NCI-H1092 (cell line): ENCODE data around the gene PRKAG2.

ENCODE experiments used
- DNase-seq: peaks from one replicate; lab custom pipeline; 2025; lab: John Stamatoyannopoulos, UW

PRKAG2 gene

DNA sequence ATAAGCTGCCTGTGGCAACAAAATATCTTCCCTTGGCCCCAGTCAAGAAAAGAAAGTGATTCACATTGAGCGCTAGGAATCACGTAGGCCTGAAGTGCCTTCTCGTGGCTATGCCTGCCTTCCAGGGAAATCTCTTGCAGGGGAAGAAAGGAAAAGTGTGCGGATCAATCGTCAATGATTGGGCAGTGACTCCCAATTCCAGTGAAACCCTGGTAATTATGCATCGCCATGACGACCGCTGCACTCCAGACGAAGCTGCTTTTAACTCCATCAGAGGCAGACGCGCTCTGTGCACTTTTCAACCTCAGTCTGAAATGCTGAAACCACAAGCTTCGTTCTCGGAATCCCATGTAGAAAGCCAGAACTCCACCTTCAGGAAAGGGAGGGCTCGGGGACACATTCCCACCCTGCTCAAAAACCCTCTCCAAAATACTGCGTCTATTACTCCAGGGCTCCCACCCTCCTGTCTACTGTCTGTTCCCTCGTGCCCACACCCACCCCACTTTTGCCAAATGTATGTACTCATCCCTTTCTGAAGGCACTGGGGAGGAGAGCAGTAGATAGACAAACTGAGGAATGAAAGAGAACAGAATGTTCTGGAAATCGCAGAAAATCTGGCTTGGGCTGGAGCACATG is 24.2 kb upstream of the PRKAG2 start:
- DNase-seq: no peak

DNA sequence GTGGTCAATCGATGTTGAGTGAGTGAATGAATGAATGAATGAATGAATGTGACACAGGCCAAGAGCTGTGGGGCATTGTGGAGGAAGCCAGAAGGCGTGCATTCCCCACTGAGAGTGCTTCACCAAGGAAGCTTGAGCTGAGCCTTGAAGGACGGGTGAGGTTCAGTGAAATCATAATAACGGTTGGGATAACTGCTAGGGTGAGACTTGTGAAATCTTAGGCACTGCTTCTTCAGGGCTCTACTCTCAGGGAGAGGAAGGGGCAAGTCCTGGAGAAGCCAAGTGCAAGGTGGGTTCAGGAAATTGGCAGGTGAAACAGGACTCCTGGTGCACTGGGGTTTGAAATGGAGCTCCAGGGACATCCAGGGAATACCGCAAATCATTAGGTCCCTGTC is 23.7 kb upstream of the PRKAG2 start:
- DNase-seq: no peak

DNA sequence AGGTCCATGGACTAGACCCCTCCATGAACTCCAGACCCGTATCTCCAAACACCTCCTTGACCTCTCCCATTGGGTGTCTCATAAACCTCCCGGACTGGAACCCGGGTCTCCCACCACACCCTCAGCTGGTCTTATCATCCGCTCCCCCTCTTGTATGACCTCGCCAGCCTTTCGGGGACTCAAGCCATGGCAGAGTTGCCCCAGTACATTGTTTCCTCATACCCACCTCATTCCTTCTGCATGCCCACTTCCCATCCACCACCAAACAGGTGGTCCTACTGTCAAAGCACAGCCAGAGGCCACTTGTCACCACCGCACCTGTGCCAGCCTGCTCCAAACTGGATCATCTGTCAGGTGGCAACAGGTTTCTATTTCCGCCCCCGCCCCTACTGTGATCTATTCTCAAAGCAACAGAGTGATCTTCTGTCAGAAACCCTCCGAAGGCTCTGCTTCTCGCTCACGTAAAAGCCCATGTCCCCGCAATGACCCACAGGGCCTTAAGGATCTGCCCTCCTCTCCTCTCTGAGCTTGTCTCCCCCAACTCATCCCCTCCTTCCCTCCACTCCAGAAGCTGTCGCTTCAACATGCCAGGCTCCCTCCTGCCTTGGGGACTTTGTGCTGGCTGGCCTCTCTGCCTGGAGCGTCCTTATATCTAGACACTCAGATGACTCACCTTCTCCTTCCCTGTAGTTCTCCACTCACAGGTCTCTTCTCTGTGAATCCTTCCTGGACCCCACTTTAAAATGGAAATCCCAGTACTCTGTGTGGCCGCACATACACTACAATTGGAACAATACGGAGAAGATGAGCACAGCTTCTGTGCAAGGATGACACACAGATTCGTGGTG is 22.8 kb upstream of the PRKAG2 start:
- no peak for DNase-seq

DNA sequence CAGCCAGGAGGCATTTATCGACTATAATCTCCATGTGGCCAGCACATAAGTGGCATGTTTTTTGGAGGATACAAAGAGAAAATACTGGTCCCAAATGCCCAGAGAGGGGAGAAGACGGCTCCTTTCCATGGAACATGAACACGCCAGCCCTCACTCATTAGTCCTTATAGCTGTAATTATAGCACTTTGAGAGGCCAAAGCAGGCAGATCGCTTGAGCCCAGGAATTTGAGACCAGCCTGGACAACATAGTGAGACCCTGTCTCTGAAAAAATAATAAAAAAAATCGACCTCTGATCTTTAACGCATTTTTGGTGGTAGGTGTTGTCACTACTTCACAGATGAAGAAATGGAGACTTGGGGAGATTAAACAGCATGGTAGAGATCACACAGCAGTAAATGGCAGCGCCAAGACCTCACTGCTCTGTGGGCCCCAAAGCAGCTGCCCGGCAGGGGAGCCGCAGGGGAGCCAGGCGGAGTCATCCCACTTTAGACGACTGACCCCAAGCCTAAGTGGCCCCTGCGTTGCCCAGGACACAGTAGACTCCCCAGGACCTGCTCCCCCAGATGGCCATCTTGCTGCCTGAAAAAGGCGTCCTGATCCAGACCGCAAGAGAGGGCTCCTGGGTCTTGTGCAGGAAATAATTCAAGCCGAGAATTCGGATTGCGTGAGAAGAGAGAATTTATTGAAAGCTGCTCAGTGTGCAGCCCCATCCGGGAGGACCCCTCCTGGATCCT is 21.2 kb upstream of the PRKAG2 start:
- no peak for DNase-seq

DNA sequence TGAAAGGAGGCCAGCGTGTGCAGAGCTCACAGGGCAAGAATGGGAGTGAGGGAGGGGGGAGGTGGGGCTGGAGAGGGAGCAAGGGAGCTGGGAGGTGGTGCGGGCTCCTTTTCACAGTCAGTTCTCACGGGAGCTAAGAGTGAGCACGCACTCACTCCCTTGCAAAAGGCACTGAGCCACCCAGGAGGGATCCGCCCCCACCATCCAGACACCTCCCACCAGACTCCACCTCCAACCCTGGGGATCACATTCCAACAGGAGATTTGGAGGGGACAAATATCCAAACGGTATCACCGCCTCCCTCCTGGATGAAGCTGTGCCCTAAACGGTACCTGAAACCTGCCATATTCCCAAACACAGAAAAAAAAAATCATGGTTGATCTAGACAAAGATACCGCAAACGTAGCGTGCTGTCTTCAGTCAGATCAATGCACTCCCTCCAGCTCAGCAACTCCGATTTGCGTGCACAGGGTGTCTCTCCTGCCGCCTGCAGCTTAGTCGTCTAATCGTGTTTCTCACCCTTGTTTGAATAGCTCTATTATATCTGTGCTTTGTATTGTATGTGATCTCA is 20.3 kb upstream of the PRKAG2 start:
- no peak for DNase-seq

DNA sequence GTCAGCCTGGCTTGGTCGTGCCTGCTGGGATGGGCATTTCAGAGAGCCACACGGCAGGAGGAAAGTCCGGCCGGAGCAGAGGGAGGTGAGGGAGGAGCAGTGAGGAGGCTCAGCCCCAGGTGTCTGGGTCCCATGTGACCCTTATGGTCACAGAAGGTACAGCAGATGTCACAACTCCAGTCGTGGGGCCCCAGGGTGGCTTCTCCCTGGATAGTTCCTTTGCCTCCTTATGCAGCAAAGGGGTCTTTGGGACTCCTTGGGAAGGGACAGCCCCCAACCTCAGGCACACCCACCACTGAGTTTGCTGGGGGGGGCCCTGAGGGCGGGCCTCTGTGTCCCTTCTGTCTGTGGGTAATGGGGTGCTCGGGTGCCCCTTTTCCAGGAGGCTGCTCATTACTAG is 19.6 kb upstream of the PRKAG2 start:
- no peak for DNase-seq

DNA sequence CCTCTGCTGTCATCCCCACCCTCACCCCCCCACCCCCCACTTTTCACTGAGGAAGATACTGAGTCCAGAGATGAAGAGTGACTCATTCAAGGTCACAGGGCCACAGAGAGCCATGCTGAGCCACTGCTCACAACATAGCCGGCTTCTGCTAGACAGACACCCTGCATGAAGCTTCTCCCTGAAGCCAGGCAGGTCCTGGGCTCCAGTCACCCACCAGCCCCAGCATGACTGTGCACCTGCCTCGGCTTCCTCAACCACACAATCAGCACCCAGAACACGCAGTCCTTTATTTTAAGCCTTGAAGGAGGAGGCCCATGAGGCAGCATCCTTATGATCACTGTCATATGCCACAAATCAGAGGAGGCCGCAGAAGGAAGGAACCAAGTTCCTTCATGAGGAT is 19.2 kb upstream of the PRKAG2 start:
- DNase-seq: no peak

DNA sequence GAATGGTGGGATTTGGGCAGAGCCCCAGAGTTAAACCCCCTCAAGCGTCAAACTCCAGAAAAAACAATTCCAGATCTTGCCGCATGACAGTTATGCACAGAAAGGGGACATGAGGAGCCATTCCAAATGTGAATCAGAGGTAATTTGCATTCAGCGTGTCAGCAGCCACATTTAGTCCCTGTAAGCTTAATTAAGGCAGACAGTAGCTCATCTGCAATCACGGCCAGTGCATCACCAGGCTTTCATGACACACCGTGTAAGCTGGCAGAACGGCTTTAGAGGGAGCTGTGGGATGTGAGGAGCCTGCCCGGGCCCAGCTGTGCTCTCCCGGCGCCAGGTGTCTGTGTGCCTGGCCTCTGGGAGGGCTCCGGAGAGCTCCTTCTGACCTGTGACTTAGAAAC is 18.7 kb upstream of the PRKAG2 start:
- no peak for DNase-seq

DNA sequence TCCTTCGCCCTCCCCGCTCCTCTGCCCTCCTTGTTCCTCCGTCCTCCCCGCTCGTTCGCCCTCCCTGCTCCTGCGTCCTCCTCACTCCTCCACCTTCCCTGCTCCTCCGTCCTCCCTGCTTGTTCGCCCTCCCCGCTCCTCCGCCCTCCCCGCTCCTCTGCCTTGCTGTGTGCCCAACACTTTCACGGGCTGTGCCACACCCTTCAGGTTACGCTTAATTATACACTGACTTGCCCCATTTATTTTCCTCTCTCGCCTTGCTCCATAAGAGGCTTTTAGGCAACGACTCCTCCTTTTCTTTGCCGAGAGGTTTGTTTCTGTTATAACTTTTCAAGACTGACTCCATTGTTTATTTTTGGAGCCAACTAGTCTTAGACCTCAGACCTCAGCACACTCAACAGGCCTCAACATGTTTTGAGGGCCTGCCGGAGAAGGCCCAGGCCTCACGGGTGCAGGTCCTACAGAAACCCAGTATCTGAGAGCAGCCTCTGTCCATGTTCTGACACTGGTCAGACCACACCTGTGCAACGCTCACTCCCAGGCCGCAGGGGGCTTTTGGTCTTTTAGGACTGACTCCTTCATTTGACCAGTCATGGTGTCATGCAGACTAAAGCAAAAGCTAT is 18.2 kb upstream of the PRKAG2 start:
- DNase-seq: no peak

DNA sequence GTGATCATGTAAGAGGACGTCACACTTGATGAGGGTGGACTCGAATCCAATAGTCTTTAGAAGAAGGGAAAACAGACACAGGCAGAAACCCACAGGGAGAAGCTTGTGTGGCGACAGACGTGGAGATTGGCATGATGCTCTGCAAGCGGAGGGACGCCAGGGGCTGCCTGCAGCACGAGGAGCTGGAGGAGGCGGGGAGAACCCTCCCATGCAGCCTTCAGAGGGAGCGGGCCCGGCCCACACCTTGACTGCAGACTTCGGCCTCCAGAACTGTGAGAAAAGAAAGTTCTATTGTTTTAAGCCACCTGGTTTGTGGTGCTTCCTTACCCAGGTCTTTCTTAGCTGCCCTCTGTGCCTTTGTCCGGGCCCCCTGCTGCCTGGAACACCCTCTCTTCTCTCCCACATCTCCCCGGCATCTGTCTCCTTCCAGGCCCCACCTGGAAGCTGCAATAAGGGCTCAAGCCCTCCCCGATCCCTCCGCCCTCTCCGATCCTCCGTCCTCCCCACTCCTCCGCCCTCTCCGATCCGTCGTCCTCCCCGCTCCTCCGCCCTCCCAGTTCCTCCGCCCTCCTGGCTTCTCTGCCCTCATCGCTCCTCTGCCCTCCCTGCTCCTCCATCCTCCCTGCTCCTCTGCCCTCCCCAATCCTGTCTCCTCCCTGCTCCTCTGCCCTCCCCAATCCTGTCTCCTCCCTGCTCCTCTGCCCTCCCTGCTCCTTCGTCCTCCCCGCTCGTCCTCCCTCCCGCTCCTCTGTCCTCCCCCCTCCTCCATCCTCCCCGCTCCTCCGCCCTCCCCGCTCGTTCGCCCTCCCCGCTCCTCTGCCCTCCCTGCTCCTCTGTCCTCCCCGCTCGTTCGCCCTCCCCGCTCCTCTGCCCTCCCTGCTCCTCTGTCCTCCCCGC is 17.4 kb upstream of the PRKAG2 start:
- DNase-seq: no peak

DNA sequence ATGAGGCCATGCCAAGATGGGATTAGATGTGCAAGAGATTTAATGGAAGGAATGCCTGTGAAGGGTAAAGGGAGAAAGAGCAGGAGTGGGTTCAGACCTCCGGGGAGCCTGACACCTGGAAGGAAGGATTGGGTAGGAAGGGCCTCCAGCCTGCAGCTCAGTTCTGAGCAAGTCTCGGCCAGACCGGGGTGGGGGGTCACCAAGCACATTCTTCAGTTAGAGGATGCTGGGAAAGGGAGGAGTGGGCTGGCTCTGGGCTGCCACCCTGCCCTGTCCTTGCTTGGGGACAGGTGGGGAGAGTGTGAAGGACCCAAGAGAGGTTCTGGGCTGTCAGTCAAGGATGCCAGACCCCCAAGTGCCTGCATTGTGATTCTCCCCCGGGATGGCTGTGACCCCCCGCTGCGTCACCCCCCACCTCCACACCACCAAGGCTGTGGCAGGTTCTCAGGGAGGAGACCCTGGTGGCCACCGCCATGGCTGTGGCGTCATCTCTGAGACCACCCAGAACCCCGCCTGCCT is 16.5 kb upstream of the PRKAG2 start:
- no peak for DNase-seq

DNA sequence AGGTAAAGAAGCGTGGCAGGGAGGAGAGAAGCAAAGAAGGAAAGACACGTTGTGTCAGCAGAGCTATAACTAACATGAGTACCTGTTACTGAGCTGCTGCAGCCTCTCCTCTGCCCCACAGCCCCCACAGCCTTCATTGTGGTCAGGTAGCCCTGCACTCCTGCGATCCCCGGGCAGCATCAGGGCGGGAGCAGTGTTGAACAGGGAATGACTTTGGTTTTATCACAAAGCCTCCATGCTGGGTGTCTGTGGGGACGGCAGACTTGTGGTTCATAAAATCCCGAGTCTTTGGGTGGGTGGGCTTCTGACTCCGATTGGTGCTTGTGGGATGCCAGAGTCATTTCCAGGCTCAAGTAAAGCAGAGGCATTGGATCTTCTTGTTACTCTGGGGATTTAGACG is 14.8 kb upstream of the PRKAG2 start:
- no peak for DNase-seq

DNA sequence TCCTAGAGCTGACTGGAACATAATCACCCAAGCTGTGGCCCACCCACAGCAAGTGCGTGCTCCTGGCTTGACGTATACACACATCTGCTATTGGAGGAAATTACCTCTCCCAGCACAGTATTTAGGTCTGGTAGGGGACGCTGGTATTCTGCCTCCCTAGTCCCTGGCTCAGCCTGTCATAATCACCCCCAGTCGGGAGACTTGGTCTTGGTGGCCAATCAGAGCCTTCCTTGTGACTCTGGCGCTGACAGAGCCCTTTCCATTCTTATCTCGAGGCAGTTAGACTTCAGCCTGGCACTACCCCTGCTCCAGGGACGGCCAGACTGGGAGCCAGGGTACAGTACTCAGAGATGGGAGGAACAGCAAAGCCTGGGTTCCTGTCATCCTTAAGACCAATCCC is 14.3 kb upstream of the PRKAG2 start:
- no peak for DNase-seq

DNA sequence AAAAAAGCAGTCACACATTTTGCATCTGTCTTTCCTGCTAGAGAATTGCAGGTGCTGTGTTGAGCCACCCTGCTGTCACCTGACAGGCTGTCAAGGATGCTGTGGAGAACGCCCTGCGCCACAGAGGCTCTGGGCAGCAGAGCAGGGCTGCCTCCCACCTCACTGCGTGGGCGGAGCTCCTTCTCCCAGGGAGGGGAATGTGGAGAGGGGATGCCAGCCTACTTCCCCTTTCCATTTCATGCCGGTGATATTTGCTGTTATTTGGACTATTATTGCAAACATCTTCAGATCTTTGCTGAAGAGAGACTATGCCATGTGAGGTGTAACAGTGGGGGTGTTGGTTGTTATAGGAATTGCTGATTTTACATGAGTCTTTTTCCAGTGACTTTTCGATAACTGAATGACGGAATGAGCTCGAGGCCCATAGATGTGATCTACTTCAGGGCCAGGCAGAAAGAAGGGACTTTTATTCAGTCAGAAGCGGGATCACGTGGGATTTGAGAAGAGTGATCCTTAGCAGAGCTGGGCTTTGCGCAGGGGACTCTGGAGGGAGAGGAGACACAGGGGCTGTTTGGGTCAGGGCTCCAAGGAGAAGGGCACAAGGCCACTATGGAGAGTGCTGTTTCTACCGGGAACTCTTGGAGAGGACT is 13.6 kb upstream of the PRKAG2 start:
- DNase-seq: no peak

DNA sequence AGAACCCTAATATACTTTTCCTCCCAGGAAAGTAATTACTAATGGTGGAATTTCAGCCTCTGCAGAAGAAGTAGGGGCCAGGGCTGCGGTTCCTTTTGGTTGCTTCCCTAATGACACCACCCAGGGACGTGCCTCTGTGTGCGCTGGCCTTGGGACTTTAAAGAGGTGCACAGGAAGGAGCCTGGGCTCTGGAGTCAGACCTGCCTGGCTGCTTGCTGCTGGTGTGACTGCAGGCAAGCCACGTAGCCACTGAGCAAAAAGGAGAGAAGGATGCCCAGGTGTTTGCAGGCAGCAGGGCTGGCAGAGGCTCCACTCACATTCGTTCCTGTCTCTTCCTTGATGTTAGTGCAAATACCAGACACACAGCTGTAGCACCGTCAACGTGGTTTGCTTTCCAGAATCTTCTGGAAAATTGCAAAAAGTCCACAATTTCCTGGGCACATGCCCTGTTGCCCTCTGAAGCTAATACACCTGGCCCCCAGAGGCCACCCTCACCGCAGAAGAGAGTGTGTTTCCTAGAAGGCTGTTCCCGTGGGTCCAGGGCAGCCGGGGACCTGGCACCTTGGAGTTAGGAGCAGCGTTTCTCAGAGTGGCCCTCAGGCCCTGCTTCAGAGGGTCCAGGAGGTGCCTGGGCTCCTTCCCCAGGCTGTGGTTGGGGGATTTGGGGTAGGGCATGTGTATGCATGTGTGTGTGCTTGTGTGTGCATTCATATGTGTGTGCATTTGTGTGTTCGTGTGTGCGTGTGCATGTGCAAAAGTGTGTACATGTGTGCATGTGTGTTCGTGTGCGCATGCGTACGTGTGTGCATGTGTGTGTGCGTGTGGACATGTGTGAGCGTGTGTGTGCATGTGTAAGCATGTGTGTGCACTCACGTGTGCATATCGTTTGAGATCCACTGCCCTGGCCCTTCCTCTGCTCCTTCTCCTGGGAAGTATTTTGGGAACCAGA is 12.8 kb upstream of the PRKAG2 start:
- DNase-seq: no peak

DNA sequence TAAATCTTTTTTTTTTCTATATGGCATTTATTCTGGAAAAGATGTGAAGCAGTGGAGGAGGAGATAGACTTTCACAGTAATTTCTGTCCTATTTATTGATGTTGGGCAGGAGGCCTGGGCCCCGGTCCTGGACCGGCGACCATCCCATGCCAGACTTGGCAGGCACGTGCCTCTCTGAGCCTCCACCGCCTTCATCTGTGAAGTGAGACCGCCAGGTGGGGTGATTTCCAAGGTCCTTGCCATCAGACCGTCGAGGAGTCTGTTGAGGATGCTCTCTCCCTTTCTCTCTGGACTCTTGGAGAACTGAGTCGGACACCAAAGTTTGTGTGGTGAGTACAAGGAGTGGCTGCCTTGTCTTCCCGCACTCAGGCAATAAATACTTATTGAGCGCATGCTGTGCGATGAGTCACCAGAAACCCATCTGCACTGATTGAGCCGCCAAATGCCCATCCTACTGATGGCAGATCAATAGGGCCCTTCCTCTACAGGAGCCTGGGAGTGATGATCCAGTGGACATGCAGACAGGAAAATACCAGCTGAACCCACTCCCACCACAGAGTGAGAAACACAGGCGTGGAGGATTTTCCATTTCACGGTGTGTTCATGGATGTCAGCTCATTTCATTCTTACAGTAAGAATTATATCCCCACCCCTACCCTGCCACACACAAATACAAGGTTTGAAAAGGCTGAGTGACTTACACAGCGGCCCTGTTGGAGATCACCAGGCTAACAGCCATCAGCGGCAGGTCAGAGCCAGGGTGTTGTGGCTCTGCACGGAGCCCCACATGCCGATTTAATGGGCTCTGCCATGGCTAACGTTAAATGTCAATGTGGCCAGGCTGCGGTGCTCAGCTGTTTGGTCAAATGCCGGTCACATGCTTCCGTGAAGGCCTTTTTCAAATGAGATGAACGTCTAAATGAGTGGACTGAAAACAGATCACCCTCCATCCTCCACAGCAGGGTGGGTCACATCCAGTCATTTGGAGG is 11.5 kb upstream of the PRKAG2 start:
- DNase-seq: no peak

DNA sequence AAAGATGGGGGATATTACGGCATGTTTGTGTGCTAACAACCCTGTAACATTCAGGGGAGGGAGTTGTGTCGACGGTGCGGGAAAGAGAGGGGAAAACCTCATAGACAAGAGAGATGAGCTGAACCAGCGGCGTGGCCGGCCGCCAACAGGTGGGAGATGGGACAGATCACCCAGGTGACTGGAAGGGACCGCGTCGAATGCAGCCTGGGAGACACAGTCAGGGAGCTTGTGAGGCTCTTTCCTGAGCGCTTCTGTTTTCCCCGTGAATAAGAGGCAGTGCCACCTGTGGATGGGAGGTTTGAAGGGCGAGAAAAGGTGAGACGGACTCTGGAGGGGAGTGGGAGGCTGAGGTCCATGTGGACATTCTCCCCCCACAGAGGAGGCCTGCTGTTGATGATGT is 9.9 kb upstream of the PRKAG2 start:
- no peak for DNase-seq

DNA sequence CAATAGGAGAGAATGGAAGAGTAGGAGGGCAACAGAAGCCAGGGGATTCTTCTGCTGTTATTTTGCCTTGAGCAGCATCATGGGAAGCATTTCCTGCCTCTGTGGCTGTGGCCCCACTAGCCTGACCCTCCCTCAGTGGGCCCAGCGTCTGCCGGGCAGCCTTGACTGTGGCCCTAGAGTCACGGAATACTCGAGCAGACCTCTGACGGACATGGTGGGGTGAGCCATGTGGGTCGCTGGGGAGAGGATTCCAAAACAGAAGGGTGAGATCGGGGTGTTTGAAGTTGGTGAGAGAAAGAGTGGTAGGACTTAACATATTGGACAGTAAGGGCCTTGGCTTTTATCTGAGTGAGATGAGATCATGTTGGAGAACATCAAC is 8.3 kb upstream of the PRKAG2 start:
- DNase-seq: no peak
